ENCODE measurements around the gene RABGAP1.

Gene RABGAP1

DNA sequence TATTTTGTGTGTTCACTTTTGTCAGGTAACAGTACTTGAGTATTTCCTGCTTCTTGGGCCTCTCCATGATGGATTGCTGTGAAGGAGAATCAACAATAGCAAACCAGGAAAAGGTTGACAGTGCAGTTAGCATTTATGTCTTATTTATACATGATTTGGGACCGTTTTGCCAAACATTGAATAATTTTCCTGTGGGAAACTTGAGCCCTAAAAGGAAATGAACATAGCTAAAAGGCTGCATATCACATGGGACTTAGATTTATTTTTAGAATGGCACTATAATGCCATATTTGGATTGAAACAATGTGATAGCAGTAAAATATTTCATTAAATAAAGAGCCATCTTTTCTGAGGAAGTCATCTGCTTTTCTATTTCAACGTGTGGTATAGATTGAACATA is 107.9 kb downstream of the RABGAP1 start:
- no peak for DNase-seq (ENCODE audit: low read depth)

DNA sequence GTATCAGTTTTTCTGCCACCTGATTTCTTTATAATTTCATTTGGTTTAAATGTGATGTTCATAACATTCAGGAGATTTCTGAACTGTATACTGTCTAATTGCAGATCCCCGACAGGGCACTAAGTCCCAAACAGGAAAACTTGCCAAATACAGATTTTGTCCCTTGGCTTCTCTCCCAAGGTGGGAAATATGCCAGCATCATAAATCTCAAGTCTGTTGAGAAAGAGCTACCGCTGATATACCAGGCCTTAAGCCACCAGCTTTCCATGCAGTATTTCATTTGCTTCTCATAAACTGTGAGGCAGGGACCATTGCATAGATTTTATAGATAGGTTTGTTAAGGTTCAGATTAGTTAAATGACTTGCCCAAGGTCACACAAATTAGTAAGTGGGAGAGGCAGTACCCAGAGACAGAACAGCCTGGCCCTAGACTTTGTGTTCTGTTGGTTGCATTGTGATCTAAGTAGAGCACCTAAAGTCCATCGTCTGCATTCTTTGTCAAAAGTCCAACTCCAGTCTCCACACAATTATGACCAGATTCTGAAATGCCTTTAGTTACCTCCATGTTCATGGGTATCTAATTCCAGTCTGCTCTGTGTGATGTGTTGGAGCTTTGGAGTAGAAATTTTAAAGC is 108.9 kb downstream of the RABGAP1 start:
- no peak for DNase-seq (ENCODE audit: low read depth)

DNA sequence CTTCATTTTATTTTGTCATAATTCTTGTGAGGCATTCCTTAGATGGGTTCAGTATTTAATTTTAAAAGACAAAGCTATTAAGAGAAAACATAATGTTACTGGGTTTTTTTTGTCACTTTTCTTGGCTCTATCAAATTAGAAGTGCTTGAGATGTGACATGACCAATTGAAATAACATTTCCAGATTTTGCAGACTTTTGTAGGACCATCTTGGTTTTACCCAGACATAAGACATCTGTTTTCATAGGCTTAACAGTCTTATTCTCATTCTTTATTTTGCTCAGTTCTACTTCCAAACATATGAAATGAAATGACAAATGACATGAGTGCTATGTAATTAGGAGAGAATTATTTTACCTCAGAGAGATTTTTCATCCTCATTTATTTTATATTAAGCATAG is 112.2 kb downstream of the RABGAP1 start:
- DNase-seq (ENCODE audit: low read depth): no peak

DNA sequence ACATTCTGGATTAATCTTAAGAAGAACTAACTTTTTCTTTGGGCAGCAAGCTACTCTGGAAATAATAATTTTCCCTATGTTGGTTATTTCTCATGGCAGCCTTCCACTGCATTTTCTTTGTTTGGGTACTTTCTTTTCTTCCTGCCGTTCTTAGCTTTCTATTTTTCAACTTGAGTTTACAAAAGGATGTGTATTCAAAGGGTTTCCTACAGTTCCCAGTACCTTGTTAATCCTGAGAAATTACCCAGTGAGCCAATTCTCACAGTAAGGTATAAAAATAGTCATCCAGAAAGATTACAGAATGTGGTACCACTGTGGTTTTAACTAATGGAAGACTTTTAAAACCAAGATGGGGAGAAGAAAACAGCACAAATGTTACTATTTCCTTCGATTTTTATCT is 112.9 kb downstream of the RABGAP1 start:
- no peak for DNase-seq (ENCODE audit: low read depth)

DNA sequence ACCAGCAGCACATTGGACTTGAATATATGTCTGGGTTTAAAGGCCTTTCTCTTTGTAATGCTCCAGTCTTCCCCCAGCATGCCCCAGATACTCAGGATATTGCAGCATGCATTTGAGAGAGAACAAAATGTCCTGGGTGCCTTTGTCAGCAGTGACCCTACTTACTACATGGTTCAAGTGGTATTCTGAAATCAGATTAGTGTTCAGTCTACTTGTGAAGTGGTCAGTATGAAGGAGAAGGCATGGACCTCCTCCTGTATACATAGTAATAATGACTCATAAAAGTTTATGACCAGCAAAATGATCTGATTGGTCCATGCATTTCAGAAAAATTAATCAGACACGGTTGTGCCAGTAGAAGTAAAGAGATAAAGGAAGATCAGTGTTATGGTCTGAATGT is 118.0 kb downstream of the RABGAP1 start:
- DNase-seq (ENCODE audit: low read depth): no peak

DNA sequence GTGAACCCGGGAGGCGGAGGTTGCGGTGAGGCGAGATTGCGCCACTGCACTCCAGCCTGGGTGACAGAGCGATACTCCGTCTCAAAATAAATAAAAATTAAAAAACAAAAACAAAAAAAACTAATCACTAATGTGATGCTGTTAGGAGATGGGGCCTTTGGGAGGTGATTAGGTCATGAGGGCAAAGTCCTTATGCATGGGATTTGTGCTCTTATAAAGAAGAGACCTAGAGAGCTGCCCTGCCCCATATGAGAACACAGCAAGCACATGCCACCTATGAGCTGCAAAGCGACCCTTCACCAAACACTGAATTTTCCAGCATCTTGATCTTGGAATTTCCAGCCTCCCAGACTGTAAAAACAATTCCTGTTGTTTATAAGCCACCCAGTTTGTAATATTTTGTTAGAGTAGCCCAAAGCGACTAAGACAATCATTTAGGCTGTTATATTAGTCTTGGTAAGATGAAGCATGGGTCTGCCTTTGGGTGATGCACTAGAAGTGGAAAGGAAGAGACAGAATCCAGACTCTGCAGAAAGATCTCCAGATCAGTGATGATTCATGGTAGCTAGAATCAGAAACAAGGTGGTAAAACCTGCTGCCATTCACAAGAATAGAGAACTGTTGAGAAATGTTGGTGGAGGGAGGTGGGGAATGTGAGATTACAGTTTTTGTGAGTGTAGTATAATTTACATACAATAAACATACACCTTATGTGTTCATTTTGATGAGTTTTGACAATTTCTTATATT is 118.8 kb downstream of the RABGAP1 start:
- DNase-seq (ENCODE audit: low read depth): no peak

DNA sequence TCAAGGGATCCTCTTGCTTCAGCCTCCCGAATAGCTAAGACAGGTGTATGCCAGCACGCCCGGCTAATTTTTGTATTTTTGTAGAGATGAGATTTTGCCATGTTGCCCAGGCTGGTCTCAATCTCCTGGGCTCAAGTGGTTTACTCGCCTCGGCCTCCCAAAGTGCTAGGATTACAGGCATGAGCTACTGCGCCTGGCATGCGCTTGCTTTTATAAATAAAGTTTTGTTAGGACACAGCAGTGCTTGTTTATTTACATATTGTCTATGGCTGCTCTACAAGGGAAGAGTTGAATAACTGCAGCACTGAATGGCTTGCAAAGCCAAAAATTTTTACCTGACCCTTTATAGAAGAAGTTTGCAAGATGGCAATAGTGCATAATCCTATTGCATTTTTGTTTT is 120.4 kb downstream of the RABGAP1 start:
- no peak for DNase-seq (ENCODE audit: low read depth)

DNA sequence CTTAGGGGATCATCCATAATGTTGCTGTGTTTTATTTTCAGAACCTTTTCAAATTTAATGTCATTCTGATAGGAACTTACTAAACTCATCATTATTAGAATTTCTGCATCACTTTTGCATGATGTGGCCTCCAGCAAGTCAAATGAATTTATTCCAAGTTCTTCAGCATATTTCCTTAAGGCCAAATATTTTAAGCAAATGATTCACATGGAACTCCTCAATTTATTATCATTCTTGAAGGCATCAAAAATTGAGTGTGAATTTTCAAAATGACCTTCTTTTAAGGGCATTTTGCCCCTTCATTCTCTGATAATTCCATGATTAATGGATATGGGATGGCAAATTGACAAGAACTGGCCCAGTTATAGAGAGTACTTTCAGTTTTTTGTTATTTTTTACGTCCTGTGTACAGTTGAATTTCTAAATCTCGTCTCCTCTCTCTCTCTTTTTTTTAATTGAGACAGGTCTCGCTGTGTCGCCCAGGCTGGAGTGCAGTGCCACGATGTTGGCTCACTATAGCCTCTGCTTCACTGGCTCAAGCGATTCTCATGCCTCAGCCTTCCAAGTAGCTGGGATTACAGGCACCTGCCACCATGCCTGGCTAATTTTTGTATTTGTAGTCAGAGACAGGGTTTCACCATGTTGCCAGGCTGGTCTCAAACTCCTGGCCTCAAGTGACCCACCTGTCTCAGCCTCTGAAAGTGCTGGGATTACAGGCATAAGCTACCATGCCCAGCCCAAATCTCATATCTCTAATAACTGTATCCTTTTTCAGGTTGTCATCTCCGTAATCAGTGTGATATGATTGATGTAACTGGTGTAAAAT is 121.7 kb downstream of the RABGAP1 start:
- no peak for DNase-seq (ENCODE audit: low read depth)

DNA sequence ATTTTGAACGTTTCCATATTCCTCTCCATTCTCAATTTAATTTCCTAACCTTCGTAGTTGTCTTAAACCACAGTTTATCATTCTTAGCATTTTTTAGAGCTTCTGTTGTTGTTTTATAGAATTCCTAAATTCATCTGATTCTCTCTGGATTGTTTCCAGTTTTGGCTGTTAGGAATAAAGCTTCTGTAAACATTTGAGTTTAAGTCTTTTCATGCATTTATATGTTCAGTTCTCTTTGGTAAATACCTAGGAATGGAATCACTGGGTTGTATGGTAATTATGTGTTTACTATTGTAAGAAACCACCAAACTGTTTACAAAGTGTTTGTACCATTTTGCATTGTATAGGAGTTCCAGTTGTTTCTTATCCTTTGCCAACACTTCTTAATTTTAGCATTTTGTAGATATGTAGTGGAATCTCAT is 122.4 kb downstream of the RABGAP1 start:
- DNase-seq (ENCODE audit: low read depth): no peak

DNA sequence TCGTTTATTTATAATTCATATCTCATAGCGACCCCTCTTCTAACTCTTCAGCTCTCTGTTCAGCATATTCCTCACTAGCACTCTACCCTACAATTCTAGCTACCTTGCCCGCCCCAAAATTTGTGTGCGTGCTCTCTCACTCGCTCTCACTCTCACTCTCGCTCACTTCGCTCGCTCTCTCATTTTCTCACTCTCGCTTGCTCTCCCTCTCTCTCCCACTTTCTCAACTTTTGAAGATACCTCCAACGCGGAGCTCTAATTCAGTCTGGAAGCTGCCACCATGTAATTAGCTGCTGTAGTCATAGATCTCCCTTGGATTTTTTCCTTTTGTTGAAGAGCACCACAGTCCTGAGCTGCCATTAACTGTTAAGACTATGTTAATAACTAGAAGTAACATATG is 123.1 kb downstream of the RABGAP1 start:
- no peak for DNase-seq (ENCODE audit: low read depth)

DNA sequence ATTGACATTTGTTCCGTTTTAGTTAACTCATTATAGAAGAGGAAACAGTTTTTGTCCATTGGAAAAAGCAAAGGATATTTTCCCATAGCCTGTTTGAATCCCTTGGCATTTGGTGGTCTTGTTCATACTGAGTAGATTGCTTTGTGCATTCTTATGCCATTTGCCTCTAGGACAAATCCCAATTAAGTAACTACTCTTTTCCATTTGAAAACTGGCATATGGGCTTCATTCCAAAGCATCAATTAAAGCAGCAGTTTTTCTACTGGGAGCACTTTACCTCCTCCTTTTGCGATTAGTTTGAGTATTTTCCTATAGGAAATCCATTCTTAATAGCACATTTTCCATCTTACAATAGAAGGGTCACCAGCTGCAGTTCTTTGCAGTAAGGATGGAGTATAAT is 123.9 kb downstream of the RABGAP1 start:
- no peak for DNase-seq (ENCODE audit: low read depth)

DNA sequence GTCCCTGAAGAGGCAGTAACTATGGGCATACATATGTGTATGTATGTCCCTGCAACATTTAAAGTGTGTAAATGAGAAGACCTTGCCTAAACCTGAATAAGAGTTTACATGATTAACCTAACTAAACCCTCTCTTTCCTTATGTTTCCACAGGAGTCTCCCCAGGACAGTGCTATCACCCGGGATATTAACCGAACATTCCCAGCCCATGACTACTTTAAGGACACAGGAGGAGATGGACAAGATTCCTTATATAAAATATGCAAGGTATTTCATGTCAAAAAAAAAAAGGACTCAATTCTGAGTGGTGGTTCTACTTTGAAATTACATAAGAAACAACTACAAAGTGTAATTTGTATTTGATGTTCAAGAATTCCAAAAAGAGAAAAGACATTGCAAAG is 124.4 kb downstream of the RABGAP1 start:
- DNase-seq (ENCODE audit: low read depth): no peak

DNA sequence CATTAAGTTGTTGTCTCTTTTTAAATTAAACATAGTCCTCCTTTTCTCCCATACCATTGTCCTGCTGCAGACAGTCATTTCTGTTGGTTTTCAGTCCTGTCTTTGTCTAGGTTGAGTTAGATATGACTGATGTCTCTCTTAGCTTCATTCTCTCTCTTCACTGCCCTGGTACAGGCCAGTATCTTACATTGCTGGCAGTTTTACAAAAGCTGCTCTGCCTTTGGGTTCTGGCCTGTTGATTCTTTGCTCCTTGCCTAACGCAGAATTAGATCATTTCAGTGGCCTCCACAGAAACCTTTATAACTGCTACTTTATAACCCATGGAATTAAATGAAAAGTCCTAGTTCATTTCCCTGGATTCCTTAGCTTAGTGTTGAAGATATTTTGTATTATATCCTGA is 126.3 kb downstream of the RABGAP1 start:
- DNase-seq (ENCODE audit: low read depth): no peak

DNA sequence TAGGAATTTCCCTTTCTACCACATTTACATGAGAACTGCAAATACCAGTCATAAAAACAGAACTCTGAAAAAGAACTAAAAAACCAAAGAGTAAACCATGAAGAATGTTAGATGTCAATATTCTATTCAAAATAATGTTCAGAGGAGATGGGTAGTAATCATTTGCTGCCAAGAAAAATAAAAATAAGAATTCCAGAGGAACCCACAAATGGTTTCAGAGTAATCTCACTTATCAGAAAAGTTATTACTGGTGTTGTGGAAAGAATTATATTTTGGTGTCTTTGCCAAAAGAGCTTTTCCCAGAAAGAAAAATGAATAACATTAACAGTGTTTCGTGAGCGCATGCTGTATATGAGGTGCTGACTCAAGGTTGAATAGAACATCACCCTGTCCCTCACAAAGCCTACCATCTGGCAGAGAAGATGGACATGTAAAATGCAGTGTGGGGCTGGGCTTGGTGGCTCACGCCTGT is 128.2 kb downstream of the RABGAP1 start:
- DNase-seq (ENCODE audit: low read depth): no peak

DNA sequence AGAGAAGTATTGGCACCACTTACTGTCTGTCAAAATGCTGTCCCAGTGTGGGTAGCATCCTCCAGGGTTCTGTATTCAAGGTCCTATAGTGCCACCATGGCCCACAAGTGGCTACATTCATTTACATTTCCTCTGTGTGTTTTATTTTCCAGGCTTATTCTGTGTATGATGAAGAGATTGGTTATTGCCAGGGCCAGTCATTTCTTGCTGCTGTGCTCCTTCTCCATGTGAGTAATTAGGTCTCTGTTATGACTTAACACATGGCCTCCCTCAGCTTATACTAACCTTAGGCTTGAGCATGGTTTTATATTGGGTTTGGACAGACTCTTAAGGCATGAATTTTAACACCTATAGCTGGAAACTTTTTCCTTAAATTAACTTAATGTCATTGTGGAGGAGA is 129.4 kb downstream of the RABGAP1 start:
- DNase-seq (ENCODE audit: low read depth): no peak

DNA sequence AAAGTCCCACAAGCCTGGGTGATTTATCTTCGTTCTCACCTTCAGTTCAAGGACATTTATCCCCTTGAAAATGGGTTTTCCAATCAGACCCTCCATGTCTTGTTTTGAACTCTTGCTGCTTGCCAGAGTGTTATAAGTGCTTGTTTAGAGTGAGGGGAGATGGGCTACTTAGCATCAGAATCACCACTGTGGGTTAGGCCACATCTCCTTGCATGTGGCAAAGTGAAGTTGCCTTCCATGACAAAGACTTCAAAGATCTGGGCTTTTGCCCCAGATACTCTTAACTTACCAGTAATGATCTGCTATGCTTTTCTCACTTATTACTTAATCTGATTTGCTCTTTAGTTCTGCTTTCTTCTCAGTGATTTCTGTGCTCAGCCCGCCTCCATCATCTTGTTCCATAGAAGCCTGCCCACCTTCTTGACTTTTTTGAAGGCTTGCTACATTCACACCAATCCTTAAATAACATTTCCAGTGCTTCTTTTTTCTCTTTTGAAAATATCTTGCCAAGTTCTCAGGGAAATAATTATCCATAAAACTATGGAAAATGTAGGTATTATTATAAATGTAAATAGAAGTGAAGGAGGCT is 131.7 kb downstream of the RABGAP1 start:
- DNase-seq (ENCODE audit: low read depth): no peak

DNA sequence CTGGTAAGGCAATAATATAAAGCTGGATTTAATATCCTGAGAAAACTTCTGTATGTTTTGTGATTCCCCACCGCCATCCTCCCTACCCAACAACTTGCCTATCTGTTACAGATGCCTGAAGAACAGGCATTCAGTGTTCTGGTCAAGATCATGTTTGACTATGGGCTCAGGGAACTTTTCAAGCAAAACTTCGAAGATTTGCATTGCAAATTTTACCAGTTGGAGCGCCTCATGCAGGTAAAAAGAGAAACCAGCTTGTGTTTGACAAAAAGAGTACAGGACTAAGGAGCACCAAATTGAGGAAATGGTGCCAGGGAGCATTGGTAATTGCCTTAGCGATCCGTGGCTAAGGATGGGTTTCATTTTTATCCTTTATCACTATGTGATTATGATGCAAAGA is 132.6 kb downstream of the RABGAP1 start:
- no peak for DNase-seq (ENCODE audit: low read depth)

DNA sequence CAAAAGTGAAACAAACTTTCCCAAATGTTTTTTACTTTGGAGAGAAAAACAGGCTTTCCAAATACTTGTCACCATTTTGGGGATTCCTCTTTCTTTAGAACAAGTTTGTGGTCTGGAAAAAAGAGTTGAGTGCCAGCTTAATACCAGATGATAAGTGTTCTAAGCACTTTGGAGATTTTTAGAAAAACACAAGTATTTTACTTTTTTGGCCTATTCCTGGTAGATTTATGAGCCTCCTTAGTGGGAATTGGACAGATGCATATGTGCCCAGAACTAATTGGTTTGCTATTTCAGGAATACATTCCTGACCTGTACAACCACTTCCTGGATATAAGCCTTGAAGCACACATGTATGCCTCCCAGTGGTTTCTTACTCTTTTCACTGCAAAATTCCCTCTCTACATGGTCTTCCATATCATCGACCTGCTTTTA is 133.2 kb downstream of the RABGAP1 start:
- DNase-seq (ENCODE audit: low read depth): no peak

DNA sequence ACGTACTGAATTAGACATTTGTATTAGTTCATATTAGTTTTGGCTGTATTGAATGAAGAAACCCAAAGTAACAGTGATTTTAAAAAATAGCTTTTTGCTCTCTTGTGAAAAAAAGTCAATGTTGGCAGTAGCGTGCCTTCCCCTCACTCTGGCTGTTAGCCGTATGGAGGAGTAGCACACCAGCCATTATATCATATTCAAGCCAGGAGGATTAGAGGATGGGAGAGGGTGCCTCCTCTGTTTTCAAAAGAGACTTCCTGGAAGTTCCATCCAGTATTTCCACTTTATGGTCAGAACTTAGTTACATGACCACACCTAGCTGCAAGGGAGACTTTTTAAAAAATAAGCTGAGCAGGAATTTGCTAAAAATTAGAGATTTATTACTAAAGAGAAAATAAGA is 133.8 kb downstream of the RABGAP1 start:
- no peak for DNase-seq (ENCODE audit: low read depth)

DNA sequence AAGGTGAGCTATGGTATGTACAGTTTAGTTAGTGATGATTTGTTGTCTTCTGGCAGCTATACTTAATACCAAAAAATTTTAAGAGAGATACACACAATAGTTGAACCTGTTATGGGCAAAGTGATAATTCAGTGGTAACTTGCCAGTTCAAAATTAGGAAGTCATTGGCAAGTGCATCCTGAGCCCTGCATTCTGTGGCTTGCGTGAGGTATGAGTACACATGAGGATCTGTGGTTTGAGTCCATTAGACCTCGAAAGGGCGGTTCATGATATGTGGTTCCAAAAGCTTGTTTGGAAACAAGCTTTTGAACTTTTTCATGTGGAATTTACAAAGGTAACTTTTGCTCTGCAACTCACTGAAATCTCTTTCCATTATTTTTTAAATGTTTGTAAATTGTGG is 139.6 kb downstream of the RABGAP1 start:
- DNase-seq (ENCODE audit: low read depth): no peak

DNA sequence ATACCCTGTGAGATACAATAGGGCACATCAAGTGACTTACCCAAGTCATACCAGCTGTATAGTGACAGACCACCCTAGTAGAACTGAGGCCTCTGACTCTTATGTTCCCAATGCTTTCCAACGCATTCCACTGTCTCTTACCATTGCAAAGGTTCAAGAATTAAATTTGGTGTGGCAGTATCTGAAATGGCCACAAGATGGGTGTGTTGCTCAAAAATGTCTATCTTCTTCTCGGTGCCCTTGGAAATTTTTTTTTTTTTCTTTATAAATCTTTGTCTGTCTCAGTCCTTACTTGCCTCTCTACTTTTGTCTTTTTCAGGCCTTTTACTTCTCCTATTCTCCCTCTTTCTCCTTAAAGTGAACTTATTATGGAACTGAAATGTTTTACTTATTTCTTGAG is 141.0 kb downstream of the RABGAP1 start:
- DNase-seq (ENCODE audit: low read depth): no peak

DNA sequence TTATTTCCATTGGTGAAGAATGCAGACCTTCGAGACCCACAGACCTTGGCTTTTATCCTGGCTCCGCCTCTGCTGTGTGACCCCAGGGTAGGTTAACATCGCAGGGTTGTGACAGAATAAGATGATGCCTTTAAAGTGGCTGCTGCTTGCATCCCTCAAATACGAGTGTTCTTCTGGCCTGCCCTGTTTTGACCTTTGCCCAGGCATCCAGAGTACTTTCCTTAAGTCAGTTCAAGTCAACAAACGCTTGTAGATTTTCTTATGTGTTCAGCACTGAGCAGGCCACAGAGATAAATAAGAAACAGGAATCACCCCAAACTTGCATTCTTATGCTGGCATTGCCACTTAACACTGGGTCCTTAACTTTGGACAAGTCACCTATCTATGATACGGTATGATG is 142.9 kb downstream of the RABGAP1 start:
- no peak for DNase-seq (ENCODE audit: low read depth)

DNA sequence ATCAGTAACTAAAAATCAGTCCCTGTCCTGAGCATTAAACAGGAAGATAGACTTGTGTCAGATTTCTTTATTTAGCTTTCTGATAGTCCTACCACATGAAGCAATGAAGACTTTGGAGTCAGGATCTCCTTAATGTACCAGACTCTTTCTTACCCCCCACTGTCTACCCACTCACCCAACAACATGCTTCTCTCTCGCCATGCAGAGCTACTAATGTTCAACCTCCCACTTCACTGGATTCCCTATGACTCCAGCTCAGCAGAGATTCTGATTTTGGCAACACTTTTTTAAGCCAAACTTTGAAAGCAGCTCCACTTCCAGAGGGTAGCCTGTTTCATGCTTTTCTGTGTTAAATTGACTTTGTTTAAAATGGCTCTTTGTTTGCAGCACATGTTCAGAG is 143.4 kb downstream of the RABGAP1 start:
- DNase-seq (ENCODE audit: low read depth): no peak

Data from stimulated activated CD8-positive, alpha-beta memory T cell treated with anti-CD3 and anti-CD28 coated beads, Interleukin-12 subunit alpha, Interleukin-12 subunit beta, amount 100 ng/mL, for 1 hour (primary cell).